C4-2B (cell line): Measurements from ENCODE around the gene FOLR2.
A peak's percentile ranks its signal among the peaks of the same experiment; 100 is the strongest.

ENCODE experiments used
- ZFX ChIP-seq: fragments of 450-650 bp; IDR thresholded peaks from 2 replicates; pipeline ENCODE4 v1.6.1; 2017
- TF ChIP-seq, protein P1 (sequence below): fragments of 450-650 bp; conservative IDR thresholded peaks from 2 replicates; pipeline ENCODE4 v1.5.1; 2017; ENCODE audit warnings: mild to moderate bottlenecking

DNA sequence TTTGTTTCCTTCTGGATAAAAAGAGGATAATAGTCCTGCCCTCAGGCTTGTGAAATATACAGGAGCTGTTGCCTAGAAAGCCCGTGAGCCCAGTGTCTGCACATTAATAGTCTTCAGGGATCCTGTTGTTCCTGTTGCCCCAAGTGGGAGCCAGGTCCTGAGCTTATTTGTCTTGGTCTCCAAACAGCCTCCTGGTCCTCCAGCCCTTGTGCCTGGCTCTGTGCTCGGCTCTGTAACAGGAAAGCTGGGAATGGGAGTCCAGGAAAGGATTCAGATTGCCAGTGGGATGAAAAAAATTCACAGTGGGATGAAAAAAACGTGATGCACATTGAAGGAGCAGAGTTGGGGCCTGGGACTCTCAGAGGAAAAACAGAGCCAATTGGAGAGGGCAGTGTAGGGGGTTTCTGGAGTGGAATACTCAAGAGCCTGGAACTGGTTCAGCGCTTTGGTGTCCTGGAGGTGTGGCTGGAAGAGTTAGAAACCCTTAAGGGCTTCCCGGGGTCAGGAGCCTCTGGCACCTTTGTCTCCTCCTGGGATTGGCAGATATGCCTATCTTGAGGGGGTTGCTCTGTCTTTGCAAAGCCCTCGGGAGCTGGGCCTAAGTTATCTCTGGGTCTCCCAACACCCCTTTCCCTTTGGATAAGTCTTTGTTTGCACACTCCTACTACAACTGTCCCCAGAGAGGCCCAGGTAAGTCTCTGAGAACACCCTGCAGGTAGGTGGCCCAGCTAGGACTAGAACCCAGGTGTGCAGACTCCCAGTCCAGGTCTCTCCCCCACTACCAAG is 5.7 kb downstream of the FOLR2 start:
- TF ChIP-seq, protein P1, sequence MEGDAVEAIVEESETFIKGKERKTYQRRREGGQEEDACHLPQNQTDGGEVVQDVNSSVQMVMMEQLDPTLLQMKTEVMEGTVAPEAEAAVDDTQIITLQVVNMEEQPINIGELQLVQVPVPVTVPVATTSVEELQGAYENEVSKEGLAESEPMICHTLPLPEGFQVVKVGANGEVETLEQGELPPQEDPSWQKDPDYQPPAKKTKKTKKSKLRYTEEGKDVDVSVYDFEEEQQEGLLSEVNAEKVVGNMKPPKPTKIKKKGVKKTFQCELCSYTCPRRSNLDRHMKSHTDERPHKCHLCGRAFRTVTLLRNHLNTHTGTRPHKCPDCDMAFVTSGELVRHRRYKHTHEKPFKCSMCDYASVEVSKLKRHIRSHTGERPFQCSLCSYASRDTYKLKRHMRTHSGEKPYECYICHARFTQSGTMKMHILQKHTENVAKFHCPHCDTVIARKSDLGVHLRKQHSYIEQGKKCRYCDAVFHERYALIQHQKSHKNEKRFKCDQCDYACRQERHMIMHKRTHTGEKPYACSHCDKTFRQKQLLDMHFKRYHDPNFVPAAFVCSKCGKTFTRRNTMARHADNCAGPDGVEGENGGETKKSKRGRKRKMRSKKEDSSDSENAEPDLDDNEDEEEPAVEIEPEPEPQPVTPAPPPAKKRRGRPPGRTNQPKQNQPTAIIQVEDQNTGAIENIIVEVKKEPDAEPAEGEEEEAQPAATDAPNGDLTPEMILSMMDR: no peak
- TF ChIP-seq ZFX: peak; percentile 17; the same call in 1 of the 2 replicates
